Kidney (tissue), 14 donors: ENCODE measurements around the gene VCPKMT. TPM values are rescaled to one million over a fixed set of nuclear protein-coding genes. Genes with fewer than 3 reads are reported as not detected.

Experiments
- DNase-seq, 5 donors: peaks; one replicate each; pipeline ENCODE4 v3.0.0-alpha.2; 2013 to 2020
- FAIRE-seq: peaks from 2 replicates; lab custom pipeline; 2012; peaks lifted over from hg19 to GRCh38; lab: Jason Lieb, UNC
- H3K27ac ChIP-seq, 2 donors: one replicate each; pipeline ENCODE4 v1.7.0; 2013; ENCODE audit warnings: low read depth in 2 of 2, low read length in 2 of 2, inconsistent platforms in 1 of 2
- H3K27me3 ChIP-seq: one replicate; pipeline ENCODE4 v1.7.1; 2013; ENCODE audit warnings: low read length, inconsistent platforms; ENCODE audit not compliant: control insufficient read depth, insufficient read depth
- H3K36me3 ChIP-seq, 3 donors: one replicate each; pipeline versions ENCODE4 v1.7.0 to v1.7.1; 2013; ENCODE audit warnings: low read length in 3 of 3, control low read depth in 1 of 3, inconsistent platforms in 1 of 3; ENCODE audit not compliant: insufficient read depth in 3 of 3, control insufficient read depth in 2 of 3
- H3K4me1 ChIP-seq, 3 donors: one replicate each; pipeline versions ENCODE4 v1.7.0 to v1.7.1; 2013; ENCODE audit warnings: low read length in 3 of 3, inconsistent platforms in 1 of 3, low read depth in 1 of 3; ENCODE audit not compliant: control insufficient read depth in 2 of 3, insufficient read depth in 2 of 3
- H3K4me3 ChIP-seq, 3 donors: one replicate each; pipeline versions ENCODE4 v1.7.0 to v1.8.1; 2013; ENCODE audit warnings: low read length in 3 of 3, control low read depth in 1 of 3, inconsistent platforms in 1 of 3
- H3K9ac ChIP-seq, 3 donors: one replicate each; pipeline versions ENCODE4 v1.7.0 to v1.7.1; 2013; ENCODE audit warnings: low read length in 3 of 3, control low read depth in 1 of 3, inconsistent platforms in 1 of 3
- H3K9me3 ChIP-seq, 3 donors: one replicate each; pipeline versions ENCODE4 v1.7.0 to v1.7.1; 2013; ENCODE audit warnings: low read length in 3 of 3, control low read depth in 1 of 3, inconsistent platforms in 1 of 3; ENCODE audit not compliant: control insufficient read depth in 2 of 3, insufficient read depth in 1 of 3
- CTCF ChIP-seq: IDR thresholded peaks from 3 replicates; pipeline ENCODE4 v1.5.1; 2012; ENCODE audit warnings: mild to moderate bottlenecking, moderate library complexity, borderline replicate concordance; ENCODE audit not compliant: insufficient read depth; ENCODE audit errors: extremely low read depth
- intact Hi-C: fragments of 100-400 bp; cut with DNase I; formaldehyde crosslinking; loops from one replicate; pipeline ENCODE4 v1.11.1; 2022
- polyA plus RNA-seq: library from polyadenylated mRNA; stranded (reverse); fragments of 350-450 nt; fragmentation: Illumina TruSeq; extraction: RNeasy Lipid Tissue Mini Kit (QIAGEN cat#74804); gene quantifications from one replicate; pipeline ENCODE4 v1.2.3, GENCODE V29; 2014; ENCODE audit warnings: low read depth, low replicate concordance; ENCODE audit not compliant: insufficient read depth
- total RNA-seq: library from RNA; stranded (reverse); fragmentation: NEBNext Ultra II Directional; extraction: Animal tissue kit (Norgen Biotek cat#: 25700); gene quantifications from one replicate; pipeline ENCODE4 v1.2.1, GENCODE V29; 2021
- donor health status: control.
- donor health status: control.
- donor health status: control.
- donor health status: control.
- donor health status: control.
- donor health status: DM: yes; HTN: yes; CAD: no.
- donor health status: Normal renal cell carcinoma (clear cell type).

The VCPKMT gene
- total and polyA plus RNA-seq, 2 donors from 2014 or later = 8.0 to 8.3 TPM

- FAIRE-seq = no peak
- Histone ChIP-seq H3K4me1 (peaks cover 0 to 7% (median 4%) of the 10 kb centered on the region in 3 donors), H3K27ac (no peak overlapping the region), H3K9ac (no peak overlapping the region), H3K4me3 (no peak overlapping the region), H3K36me3 (peaks cover 10 to 20% (median 11%) of the 10 kb centered on the region in 3 donors), H3K27me3 (no peaks in the 10 kb centered on the region), H3K9me3 (no peaks in the 10 kb centered on the region)
- intact Hi-C loops = no loop called here
- no peak for DNase-seq
- TF ChIP-seq CTCF = no peak
These were observed 2.9 kb downstream of the VCPKMT start for GRCh38 chr14:50113381-50114035.

- H3K9me3 ChIP-seq = no peaks in the 10 kb centered on the region
- peaks cover 8 to 18% (median 11%) of the 10 kb centered on the region in 3 donors for H3K36me3 ChIP-seq
- no peak overlapping the region for H3K9ac ChIP-seq
- H3K27me3 ChIP-seq = no peaks in the 10 kb centered on the region
- FAIRE-seq (no peak), DNase-seq (no peak)
- no peak for TF ChIP-seq CTCF
- peaks cover 0 to 4% (median 2%) of the 10 kb centered on the region in 3 donors for H3K4me1 ChIP-seq
- no peak overlapping the region for H3K4me3 ChIP-seq
- intact Hi-C loops = no loop called here
- no peak overlapping the region for H3K27ac ChIP-seq
These were observed 5.9 kb downstream of the VCPKMT start for GRCh38 chr14:50110323-50111037.

- Histone ChIP-seq H3K4me3 (no peak overlapping the region), H3K27ac (no peak overlapping the region), H3K36me3 (peaks cover 7 to 13% (median 8%) of the 10 kb centered on the region in 3 donors), H3K9ac (no peak overlapping the region), H3K4me1 (peaks cover 0 to 4% (median 0%) of the 10 kb centered on the region in 3 donors), H3K27me3 (no peaks in the 10 kb centered on the region), H3K9me3 (no peaks in the 10 kb centered on the region)
- DNase-seq = no peak
- intact Hi-C loops = no loop called here
- TF ChIP-seq CTCF = no peak
- no peak for FAIRE-seq
These were observed 7.0 kb downstream of the VCPKMT start for GRCh38 chr14:50109342-50109741.
